KMS-11 (cell line): ENCODE measurements around the gene PCNP.

Source experiments
- H2AFZ ChIP-seq: fragments of 200-600 bp; sonication (generic); 2 replicates; pipeline ENCODE4 v1.6.1; 2016; ENCODE audit warnings: antibody characterized with exemption, mixed run types, low read depth
- H3K27ac ChIP-seq: fragments of 200-600 bp; sonication (generic); 2 replicates; pipeline ENCODE4 v1.6.1; 2016; ENCODE audit warnings: mild to moderate bottlenecking, mixed run types
- H3K27me3 ChIP-seq: fragments of 200-600 bp; sonication (generic); 2 replicates; pipeline ENCODE4 v1.6.1; 2017; ENCODE audit warnings: mild to moderate bottlenecking, low read depth, mixed run types, moderate library complexity; ENCODE audit not compliant: insufficient read depth
- H3K36me3 ChIP-seq: fragments of 200-600 bp; sonication (generic); 2 replicates; pipeline ENCODE4 v1.6.1; 2017; ENCODE audit warnings: mild to moderate bottlenecking, mixed run types; ENCODE audit not compliant: insufficient read depth
- H3K4me1 ChIP-seq: fragments of 200-600 bp; sonication (generic); 2 replicates; pipeline ENCODE4 v1.6.1; 2016; ENCODE audit warnings: mild to moderate bottlenecking, low read depth, mixed run types; ENCODE audit not compliant: poor library complexity, severe bottlenecking
- H3K4me2 ChIP-seq: fragments of 200-600 bp; sonication (generic); 2 replicates; pipeline ENCODE4 v1.7.0; 2016; ENCODE audit warnings: mild to moderate bottlenecking, mixed run types
- H3K4me3 ChIP-seq: fragments of 200-600 bp; sonication (generic); IDR thresholded peaks from 2 replicates; pipeline ENCODE4 v1.6.1; 2017; ENCODE audit warnings: low read depth, low read length, mixed read lengths; ENCODE audit not compliant: insufficient read depth
- H3K79me2 ChIP-seq: fragments of 200-600 bp; sonication (generic); 2 replicates; pipeline ENCODE4 v1.6.1; 2016; ENCODE audit warnings: low read depth, mixed run types; ENCODE audit not compliant: insufficient read depth
- H3K9ac ChIP-seq: fragments of 200-600 bp; sonication (generic); 2 replicates; pipeline ENCODE4 v1.6.1; 2016; ENCODE audit warnings: mild to moderate bottlenecking, mixed run types
- H4K20me1 ChIP-seq: fragments of 200-600 bp; sonication (generic); 2 replicates; pipeline ENCODE4 v1.6.1; 2016; ENCODE audit warnings: mild to moderate bottlenecking, mixed run types; ENCODE audit not compliant: insufficient read depth
- CTCF ChIP-seq: fragments of 200-600 bp; sonication (generic); conservative IDR thresholded peaks from 2 replicates; pipeline ENCODE4 v1.6.1; 2017; ENCODE audit warnings: low read depth, mild to moderate bottlenecking, antibody characterized with exemption, low read length, moderate library complexity, mixed read lengths

Gene PCNP

GRCh38 chr3:101530686-101531047 lies 43.3 kb upstream of the PCNP start:
- no peaks in the 10 kb centered on the region for H3K4me1 ChIP-seq
- no peak for TF ChIP-seq CTCF
- H4K20me1 ChIP-seq, result no peaks in the 10 kb centered on the region
- H3K4me2 ChIP-seq, result no peak overlapping the region
- no peaks in the 10 kb centered on the region for H3K27me3 ChIP-seq
- no peak overlapping the region for H2AFZ ChIP-seq
- no peak overlapping the region for H3K4me3 ChIP-seq
- no peak overlapping the region for H3K27ac ChIP-seq
- no peaks in the 10 kb centered on the region for H3K36me3 ChIP-seq
- H3K9ac ChIP-seq, result no peak overlapping the region
- no peaks in the 10 kb centered on the region for H3K79me2 ChIP-seq

- Histone ChIP-seq H3K4me1 (no peaks in the 10 kb centered on the region), H3K9ac (no peak overlapping the region), H3K4me3 (no peak overlapping the region), H3K79me2 (no peaks in the 10 kb centered on the region), H3K27ac (no peak overlapping the region), H3K4me2 (no peak overlapping the region), H2AFZ (no peak overlapping the region), H4K20me1 (no peaks in the 10 kb centered on the region), H3K36me3 (no peaks in the 10 kb centered on the region), H3K27me3 (no peaks in the 10 kb centered on the region)
- no peak for TF ChIP-seq CTCF
Measured at GRCh38 chr3:101531473-101532086, 42.4 kb upstream of the PCNP start.

GRCh38 chr3:101532783-101533602 lies 41.0 kb upstream of the PCNP start:
- no peaks in the 10 kb centered on the region for H3K79me2 ChIP-seq
- no peak overlapping the region for H3K27ac ChIP-seq
- H3K36me3 ChIP-seq, result no peaks in the 10 kb centered on the region
- no peak overlapping the region for H3K4me3 ChIP-seq
- no peak for TF ChIP-seq CTCF
- no peaks in the 10 kb centered on the region for H4K20me1 ChIP-seq
- H2AFZ ChIP-seq, result no peak overlapping the region
- no peaks in the 10 kb centered on the region for H3K4me1 ChIP-seq
- no peak overlapping the region for H3K9ac ChIP-seq
- H3K4me2 ChIP-seq, result no peak overlapping the region
- no peaks in the 10 kb centered on the region for H3K27me3 ChIP-seq

GRCh38 chr3:101533603-101533968 lies 40.4 kb upstream of the PCNP start:
- Histone ChIP-seq H3K79me2 (no peaks in the 10 kb centered on the region), H3K9ac (no peak overlapping the region), H3K27ac (no peak overlapping the region), H2AFZ (no peak overlapping the region), H3K4me3 (no peak overlapping the region), H3K36me3 (no peaks in the 10 kb centered on the region), H3K4me1 (no peaks in the 10 kb centered on the region), H3K27me3 (no peaks in the 10 kb centered on the region), H4K20me1 (no peaks in the 10 kb centered on the region), H3K4me2 (no peak overlapping the region)
- TF ChIP-seq CTCF, result no peak
